GM18907 (cell line): ENCODE results near the gene PCDHB14.

Source experiments
- ATAC-seq: cut with Tn5 transposase; IDR thresholded peaks from one replicate; pipeline ENCODE4 v1.9.1; 2021; ENCODE audit warnings: mild to moderate bottlenecking, moderate library complexity; ENCODE audit not compliant: unreplicated experiment

PCDHB14 gene

DNA sequence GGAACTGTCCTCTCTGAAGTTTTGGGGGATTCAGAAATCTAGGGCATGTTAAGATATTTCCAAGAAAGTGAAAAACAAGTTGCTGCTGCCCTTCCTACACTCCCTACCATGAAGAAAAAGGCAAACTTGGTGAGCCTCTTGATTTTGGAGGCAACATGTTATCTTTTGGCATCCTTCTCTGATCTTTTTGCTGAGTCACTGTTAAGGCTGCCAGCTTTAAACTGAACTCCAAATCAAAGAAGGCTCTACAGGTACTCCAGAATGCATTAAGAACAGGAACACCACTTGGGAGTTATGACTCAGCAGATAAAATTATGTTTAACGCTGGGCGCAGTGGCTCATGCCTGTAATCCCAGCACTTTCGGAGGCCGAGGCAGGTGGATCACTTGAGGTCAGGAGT lies 46.1 kb downstream of the PCDHB14 start:
- no peak for ATAC-seq

- ATAC-seq = no peak
Observed at GRCh38 chr5:141272906-141273305, 49.8 kb downstream of the PCDHB14 start.
